Neuron (in vitro differentiated cells): ENCODE data around the gene KLHDC8A.
A peak's percentile ranks its signal among the peaks of the same experiment; 100 is the strongest.

Experiments used
- H2AFZ ChIP-seq: one replicate; pipeline ENCODE4 v1.6.1; 2013; ENCODE audit warnings: low read depth, mild to moderate bottlenecking, inconsistent platforms, low read length, moderate library complexity
- H3K27me3 ChIP-seq: one replicate; pipeline ENCODE4 v1.6.1; 2013; ENCODE audit warnings: low read length; ENCODE audit not compliant: insufficient read depth
- H3K36me3 ChIP-seq: one replicate; pipeline ENCODE4 v1.6.1; 2013; ENCODE audit warnings: low read length; ENCODE audit not compliant: insufficient read depth
- H3K4me1 ChIP-seq: one replicate; pipeline ENCODE4 v1.6.1; 2013; ENCODE audit warnings: low read length; ENCODE audit not compliant: insufficient read depth
- H3K4me3 ChIP-seq: 2 replicates; pipeline ENCODE4 v1.5.1; 2013; ENCODE audit warnings: mild to moderate bottlenecking, low read length, moderate library complexity
- H3K9me3 ChIP-seq: one replicate; pipeline ENCODE4 v1.6.1; 2013; ENCODE audit warnings: low read length

KLHDC8A gene

DNA sequence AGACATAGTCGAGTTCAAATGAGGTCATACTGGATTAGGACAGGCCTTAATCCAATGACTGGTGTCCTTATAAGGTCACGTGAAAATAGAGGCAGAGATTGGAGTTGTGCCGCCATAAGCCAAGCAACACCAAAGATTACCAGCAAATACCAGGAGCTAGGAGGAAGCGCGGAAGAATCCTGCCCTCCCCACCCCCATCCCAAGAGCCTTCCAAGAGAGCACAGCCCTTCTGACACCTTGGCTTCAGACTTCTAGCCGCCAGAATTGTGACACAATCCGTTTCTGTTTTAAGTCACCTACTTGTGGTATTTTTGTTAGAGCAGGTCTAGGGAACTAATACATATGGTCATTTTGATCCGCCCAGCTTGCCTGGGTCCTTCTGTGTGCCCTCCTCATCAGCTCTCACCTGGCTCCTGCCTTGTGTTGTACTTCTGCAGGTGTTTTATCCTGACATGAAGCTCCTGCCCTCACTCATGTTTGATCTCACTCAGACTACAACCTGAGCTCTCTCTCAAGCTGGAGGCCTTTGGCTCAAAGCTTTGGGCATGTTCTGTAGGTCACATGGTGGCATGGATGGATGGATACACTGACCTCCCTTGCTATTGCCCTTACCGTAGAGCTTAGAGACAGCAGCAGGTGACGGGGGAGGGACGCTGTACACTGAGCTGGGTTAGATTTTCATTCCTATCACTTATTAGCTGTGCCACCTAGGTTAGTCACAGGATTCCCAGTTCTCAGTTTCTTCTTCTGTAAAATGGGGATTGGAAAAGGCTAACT, 24.5 kb downstream of the KLHDC8A start:
- Histone ChIP-seq H3K4me3 (no peak overlapping the region), H3K9me3 (no peaks in the 10 kb centered on the region), H3K36me3 (no peaks in the 10 kb centered on the region), H3K27me3 (no peaks in the 10 kb centered on the region), H2AFZ (no peak overlapping the region), H3K4me1 (no peaks in the 10 kb centered on the region)

DNA sequence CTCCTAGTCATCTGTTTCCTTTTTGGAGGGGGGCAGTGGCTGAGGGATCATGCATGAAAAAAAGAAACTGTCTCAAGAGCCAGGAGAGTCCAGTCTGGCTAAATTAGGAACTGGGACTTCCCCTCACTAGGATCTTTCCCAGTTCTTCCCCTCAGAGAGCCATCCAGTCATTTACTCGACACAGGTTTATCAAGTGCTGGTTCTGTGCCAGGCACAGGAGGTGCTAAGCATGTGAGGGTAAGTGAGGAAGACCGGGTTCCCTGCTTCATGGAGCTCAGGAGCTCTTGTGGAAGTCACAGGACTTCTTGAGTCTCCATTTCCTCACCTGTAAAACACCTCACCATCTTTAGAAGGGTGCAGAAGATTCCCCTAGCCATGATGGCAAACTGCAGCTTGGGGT, 26.6 kb downstream of the KLHDC8A start:
- Histone ChIP-seq H3K9me3 (no peaks in the 10 kb centered on the region), H3K4me3 (no peak overlapping the region), H3K4me1 (peaks cover 2% of the 10 kb centered on the region), H3K27me3 (no peaks in the 10 kb centered on the region), H2AFZ (no peak overlapping the region), H3K36me3 (no peaks in the 10 kb centered on the region)

DNA sequence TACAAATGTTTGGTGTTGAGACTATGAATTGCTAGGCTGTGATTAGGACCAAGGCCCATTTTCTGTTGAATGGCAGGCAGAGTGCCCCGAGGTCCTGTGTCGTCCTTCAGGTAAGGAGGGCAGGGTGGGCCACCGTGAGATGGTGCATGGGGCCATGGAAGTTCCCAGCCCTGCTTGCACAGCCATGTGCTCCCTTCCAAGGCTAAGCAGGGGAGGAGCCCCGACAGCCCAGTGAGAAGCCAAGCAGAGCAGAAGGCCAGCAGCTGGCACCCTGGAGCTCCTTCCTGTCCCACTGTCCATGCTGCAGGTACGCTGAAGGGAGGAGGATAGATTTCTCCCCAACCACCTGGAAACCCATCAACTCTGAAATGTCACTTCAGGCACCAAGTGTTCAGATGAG, 27.0 kb downstream of the KLHDC8A start:
- Histone ChIP-seq H3K36me3 (no peaks in the 10 kb centered on the region), H3K9me3 (no peaks in the 10 kb centered on the region), H2AFZ (no peak overlapping the region), H3K4me1 (peaks cover 6% of the 10 kb centered on the region), H3K4me3 (no peak overlapping the region), H3K27me3 (no peaks in the 10 kb centered on the region)

DNA sequence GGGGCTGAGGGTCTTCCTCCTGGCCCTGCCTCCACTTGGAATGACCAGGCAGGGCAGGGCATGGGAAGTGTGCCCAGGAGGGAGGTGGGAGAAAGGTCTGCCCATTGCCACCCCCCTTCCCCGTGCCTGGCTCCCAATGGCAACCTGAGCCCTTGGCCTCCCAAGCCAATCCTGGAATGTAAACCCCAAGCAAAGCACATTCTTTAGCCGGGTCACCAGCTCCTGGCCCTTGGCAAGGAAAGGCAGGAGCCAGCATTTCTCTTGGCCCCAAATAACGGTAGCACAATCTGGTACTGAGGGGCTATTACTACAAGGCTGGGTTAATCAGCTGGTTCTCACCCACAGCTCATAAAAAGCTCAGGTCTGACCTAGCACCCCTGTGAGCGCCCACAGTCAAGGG, 28.2 kb downstream of the KLHDC8A start:
- Histone ChIP-seq H2AFZ (no peak overlapping the region), H3K4me3 (no peak overlapping the region), H3K36me3 (no peaks in the 10 kb centered on the region), H3K4me1 (peaks cover 9% of the 10 kb centered on the region), H3K27me3 (no peaks in the 10 kb centered on the region), H3K9me3 (no peaks in the 10 kb centered on the region)

DNA sequence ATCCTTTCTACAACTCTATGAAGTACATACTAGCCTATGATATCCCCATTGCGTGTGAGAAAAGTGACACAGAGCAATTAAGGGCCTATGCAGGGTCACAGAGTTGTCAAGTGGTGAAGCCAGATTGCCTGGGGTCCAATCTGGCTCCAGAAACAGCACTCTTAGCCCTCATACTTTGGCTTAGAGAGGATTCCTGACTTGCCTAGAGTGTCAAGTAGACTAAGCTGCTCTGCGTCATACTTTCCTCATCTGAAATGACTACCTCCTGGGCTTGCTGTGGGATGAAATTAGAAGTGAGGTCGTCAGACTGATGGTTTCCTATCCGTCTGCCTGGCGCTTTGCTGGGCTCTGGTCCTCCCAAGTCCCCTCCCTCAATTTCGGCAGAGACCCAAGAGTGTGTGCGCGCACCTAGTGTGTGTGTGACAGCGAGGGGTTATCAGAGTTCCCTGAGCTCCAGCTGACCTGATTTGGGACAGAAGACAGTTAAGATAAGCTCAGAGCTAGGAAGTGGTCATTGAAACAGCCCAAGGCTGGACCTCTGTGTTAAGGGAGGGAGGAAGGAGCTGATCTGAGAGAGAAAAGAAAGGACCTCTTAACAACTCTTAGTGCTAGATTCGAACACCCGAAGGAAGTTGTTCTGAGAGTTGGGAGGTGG, 29.8 kb downstream of the KLHDC8A start:
- H3K9me3 ChIP-seq, result no peaks in the 10 kb centered on the region
- H3K4me1 ChIP-seq, result peaks cover 12% of the 10 kb centered on the region
- H3K27me3 ChIP-seq, result no peaks in the 10 kb centered on the region
- no peak overlapping the region for H3K4me3 ChIP-seq
- no peak overlapping the region for H2AFZ ChIP-seq
- H3K36me3 ChIP-seq, result no peaks in the 10 kb centered on the region

DNA sequence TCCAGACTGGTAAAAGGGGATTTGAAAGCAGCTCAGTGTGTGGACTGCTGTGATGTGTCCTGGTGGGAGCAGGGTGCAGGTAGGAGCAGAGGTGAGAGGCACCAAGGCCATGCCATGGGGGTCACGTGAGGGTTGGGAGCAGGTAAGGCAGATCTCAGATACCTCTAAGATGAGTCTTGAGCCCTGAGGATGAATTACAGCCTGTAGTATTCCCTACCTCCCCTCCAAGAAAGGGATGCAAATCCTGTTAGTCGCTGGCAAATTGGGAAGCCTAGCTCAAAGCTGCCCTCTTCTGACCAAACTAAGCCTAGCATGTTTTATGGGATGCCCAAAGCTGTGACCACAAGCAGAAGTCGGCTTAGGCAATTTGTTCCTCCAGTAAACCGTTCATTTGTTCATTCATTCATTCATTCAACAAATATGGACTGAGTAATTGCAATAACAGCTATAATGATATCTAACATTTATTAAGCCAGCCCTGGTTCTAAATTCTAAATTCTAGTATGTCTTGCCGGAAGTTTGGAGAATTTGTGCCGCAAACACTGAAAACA, 31.3 kb downstream of the KLHDC8A start:
- Histone ChIP-seq H3K9me3 (no peaks in the 10 kb centered on the region), H3K4me1 (peaks cover 13% of the 10 kb centered on the region), H3K27me3 (no peaks in the 10 kb centered on the region), H3K36me3 (no peaks in the 10 kb centered on the region), H2AFZ (no peak overlapping the region), H3K4me3 (no peak overlapping the region)

DNA sequence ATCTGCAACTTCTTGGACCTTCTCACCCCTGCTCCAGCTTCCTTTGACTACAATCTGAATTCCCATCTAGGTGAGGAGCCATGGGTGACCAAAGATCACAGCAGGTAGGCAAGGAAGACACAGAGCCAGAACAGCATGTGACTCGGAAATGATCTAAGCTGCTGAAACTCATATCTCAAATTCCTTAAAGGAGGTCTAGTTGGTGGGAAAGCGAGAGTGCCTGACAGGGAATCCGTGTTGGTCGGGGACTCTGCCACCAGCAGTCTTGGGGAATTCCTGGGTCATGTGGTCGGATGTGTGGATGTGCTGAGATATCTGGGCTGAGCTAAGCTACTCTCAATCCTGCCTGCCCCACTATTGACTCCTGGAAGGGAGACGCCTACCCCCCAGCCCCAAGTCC, 31.9 kb downstream of the KLHDC8A start:
- Histone ChIP-seq H3K27me3 (no peaks in the 10 kb centered on the region), H2AFZ (no peak overlapping the region), H3K9me3 (no peaks in the 10 kb centered on the region), H3K36me3 (no peaks in the 10 kb centered on the region), H3K4me1 (peaks cover 16% of the 10 kb centered on the region), H3K4me3 (no peak overlapping the region)

DNA sequence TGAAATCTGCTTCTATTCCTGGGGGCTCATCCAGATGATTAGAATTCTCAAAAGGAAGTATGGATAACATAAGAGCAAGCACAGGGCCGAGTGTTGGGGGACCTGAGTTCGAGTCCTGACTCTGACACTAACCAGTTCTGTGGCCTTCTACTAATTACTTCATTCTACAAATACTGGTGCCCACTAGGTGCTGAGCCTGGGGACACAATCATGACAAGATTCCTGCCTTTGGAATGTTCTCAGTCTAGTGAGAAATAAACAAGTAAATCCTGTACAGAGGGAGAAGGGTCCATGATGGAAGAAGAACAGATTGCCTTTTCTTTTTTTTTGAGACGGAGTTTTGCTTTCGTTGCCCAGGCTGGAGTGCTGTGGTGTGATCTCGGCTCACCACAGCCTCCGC, 32.9 kb downstream of the KLHDC8A start:
- Histone ChIP-seq H2AFZ (no peak overlapping the region), H3K27me3 (no peaks in the 10 kb centered on the region), H3K36me3 (peaks cover 6% of the 10 kb centered on the region), H3K9me3 (no peaks in the 10 kb centered on the region), H3K4me1 (peaks cover 26% of the 10 kb centered on the region), H3K4me3 (no peak overlapping the region)

DNA sequence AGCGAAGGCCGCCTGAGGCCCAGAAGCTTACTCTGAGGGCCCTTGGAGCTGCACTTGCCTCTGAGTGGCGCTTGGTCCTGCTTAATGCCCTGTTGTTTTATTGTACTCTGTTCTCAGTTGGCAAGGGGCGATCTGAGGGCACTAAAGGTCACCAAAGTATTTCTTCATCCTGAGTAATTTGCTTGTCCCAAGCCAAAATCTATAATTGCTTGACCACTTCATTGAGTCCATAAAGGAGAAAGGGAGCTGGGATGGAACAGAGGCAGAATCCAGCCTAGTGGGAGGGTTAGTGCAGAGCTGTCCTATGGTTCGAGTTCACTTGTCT, 34.8 kb downstream of the KLHDC8A start:
- Histone ChIP-seq H3K27me3 (no peaks in the 10 kb centered on the region), H3K4me1 (peaks cover 44% of the 10 kb centered on the region), H3K4me3 (peak overlapping the region; percentile 99), H3K9me3 (no peaks in the 10 kb centered on the region), H2AFZ (no peak overlapping the region), H3K36me3 (peaks cover 21% of the 10 kb centered on the region)

DNA sequence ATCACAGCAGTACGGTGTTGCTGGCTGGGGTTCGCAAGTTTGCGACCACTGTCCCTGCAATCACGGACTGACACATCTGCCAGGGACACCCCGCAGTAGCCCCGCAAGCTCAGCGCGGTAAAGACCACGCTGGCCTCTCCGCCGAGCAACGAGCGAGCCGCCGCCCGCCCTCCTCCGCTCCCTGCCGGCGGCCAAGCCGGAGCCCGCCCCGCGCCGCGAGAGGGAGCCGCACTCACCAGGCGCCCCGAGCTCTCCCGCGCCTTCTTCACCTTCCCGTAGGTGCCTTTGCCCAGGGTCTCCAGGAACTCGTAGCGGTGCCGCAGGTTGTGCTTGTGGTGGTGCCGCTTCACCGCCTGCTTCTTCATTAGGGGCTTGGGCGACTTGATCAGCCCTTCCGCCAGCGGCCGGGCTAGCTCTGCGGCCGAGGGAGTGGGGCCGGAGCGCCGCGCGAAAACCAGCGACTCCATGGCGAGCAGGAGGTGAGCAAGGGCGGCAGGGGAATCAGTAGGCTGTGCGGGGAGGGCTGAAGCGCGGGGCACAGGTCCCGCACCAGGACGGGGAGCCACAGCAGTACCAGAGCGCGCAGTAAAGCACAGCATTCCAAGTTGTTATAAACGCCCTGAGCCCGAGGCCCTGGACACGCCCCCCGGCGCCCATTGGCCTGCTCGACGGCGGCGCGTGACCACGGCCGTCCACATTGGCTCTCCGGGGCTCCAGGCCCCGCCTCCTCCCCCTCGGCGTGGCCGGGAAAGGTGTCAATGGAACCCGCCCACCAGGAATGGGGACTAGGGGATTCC, 35.4 kb downstream of the KLHDC8A start, which contains the start of gene NUAK2:
TSS of gene NUAK2 (minus strand) at position 584 of the 797 bp plus-strand sequence. CDS start at position 467, 117 bp downstream.
- H3K4me1 ChIP-seq, result peaks cover 50% of the 10 kb centered on the region
- H3K4me3 ChIP-seq, result peak within 1 kb of the TSS; percentile 99
- H3K9me3 ChIP-seq, result no peaks in the 10 kb centered on the region
- H3K36me3 ChIP-seq, result peaks cover 22% of the 10 kb centered on the region
- no peak within 1 kb of the TSS for H2AFZ ChIP-seq
- H3K27me3 ChIP-seq, result no peaks in the 10 kb centered on the region

DNA sequence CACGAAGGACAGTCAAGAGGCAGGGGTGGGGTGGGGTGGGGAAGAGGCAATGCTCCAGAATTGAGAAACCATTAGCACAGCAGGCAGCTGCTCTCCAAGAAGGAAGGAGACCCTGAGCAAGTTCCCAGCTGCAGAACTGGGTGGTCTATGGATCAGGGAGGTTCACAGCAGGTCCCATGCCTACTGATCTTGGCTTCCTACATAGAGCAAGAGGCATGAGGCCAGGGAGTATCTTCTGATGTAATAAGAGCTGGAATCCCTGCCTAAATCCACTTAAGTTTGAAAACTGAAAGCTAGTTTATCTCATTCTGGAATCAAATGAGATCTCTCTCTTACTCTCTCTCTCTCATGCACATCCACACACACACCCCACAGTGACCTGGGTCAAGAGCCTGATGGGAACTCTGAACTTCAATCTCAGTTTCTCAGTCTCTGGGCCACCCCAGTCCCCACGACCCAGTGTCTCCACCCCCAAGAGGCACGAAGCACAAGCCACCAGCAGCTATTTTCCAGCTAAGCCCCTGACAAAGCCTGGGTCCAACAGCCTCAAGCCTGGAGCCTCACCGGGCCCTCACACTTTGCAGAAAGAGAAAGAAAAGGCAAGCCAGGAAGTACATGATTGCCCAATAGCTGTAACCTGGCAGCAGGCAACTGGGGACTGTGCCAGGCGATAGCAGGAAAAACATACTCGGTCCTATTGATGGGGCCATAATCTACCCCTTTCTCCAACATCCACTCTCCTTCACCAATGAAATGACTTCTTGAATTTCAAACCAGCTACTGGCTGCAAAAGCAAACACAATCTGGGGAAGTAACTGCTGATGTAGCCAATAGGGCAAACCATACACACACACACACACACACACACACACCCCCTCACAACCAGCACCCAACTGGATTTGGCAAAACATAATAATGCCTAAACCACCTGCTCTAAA, 37.4 kb downstream of the KLHDC8A start:
- peaks cover 61% of the 10 kb centered on the region for H3K4me1 ChIP-seq
- H3K36me3 ChIP-seq, result peaks cover 25% of the 10 kb centered on the region
- H2AFZ ChIP-seq, result no peak overlapping the region
- H3K27me3 ChIP-seq, result no peaks in the 10 kb centered on the region
- peak overlapping the region; percentile 67 for H3K4me3 ChIP-seq
- no peaks in the 10 kb centered on the region for H3K9me3 ChIP-seq

DNA sequence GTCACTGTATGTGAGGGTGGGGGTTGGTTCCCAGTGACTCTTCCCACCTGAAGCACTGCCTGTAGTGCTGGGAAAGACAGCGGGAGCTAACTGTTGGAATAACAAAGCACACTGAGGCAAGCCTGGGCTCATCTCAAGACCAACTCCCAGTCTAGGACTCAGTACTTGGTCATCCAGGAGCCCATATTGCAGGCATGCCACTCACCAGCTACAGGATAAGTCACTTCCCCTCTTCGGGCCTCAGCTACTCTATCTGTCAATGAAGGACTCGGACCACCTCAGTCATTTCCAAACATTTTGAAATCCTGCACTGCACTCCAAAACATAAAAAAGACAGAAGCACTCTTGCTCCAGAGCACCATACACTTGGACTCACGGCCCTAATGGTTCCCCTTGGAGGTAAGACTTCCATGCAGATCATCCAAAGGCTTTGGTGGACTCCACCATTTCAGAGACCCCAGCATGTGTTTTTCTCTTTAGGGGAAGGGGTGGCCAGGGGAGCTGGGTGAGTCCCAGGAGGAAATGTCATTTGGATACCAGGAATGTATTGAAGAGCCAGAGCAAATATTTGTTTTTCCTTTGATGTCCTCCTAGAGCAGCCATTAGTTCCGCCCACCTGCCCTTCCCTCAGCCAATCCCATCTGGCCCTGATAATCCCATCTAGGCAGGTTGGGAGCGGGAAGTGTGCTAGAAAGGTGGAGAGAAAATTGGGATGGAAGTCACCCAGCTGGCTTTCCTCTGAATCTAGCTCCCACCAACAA, 38.3 kb downstream of the KLHDC8A start:
- peak overlapping the region; percentile 67 for H3K4me3 ChIP-seq
- no peaks in the 10 kb centered on the region for H3K27me3 ChIP-seq
- no peaks in the 10 kb centered on the region for H3K9me3 ChIP-seq
- peaks cover 25% of the 10 kb centered on the region for H3K36me3 ChIP-seq
- peaks cover 63% of the 10 kb centered on the region for H3K4me1 ChIP-seq
- no peak overlapping the region for H2AFZ ChIP-seq
